GM12874 (cell line): ENCODE measurements around the gene ZNF529.

Experiments
- CTCF ChIP-seq: IDR thresholded peaks from 2 replicates; pipeline ENCODE4 v1.5.1; 2011; ENCODE audit warnings: low read depth, mild to moderate bottlenecking, control low read depth, low read length, moderate library complexity; ENCODE audit not compliant: insufficient read depth

Gene ZNF529

GRCh38 chr19:36528194-36528920 is 44.7 kb downstream of the ZNF529 start, which contains the start of gene ZNF260:
Gene ZNF260, minus strand, starts transcription at chr19:36528271. Its CDS starts 13,033 bp downstream, at chr19:36515238.
- TF ChIP-seq CTCF, result no peak

GRCh38 chr19:36527873-36528193 is 45.3 kb downstream of the ZNF529 start:
- TF ChIP-seq CTCF, result no peak

- no peak for TF ChIP-seq CTCF
Observed at GRCh38 chr19:36527341-36527740, 45.8 kb downstream of the ZNF529 start.

- TF ChIP-seq CTCF, result no peak
Observed at GRCh38 chr19:36526581-36526980, 46.5 kb downstream of the ZNF529 start.

- TF ChIP-seq CTCF, result no peak
Observed at GRCh38 chr19:36524617-36525016, 48.5 kb downstream of the ZNF529 start.

- no peak for TF ChIP-seq CTCF
Observed at GRCh38 chr19:36514012-36514612, 59.0 kb downstream of the ZNF529 start.

GRCh38 chr19:36508325-36508724 is 64.8 kb downstream of the ZNF529 start:
- no peak for TF ChIP-seq CTCF
